RPMI7951 (cell line): ENCODE data around the gene ESRRA. TPM values are rescaled to one million over a fixed set of nuclear protein-coding genes. Genes with fewer than 3 reads are reported as not detected.

Experiments used
- total RNA-seq: library from RNA; depleted of rRNA; stranded (reverse); fragments of >200 nt; shearing (Covaris generic); gene quantifications from 2 replicates; pipeline ENCODE4 v1.2.3, GENCODE V29; 2014; rRNA removed

ESRRA gene
- total RNA-seq, 1 experiment from 2014 or later, result 7.4 TPM

Other genes starting within 250 kb of the ESRRA start
- 36.7 and 43.3 TPM in 2 replicates for gene MACROD1, start 139.4 kb upstream of the ESRRA start, total RNA-seq
- gene STIP1, start 119.4 kb upstream of the ESRRA start, total RNA-seq, result 306 and 321 TPM in 2 replicates
- 25.9 and 29.1 TPM in 2 replicates for gene FERMT3, start 98.8 kb upstream of the ESRRA start, total RNA-seq
- gene TRPT1, start 79.3 kb upstream of the ESRRA start, total RNA-seq, result 67.2 and 79.8 TPM in 2 replicates
- gene NUDT22, start 79.2 kb upstream of the ESRRA start, total RNA-seq, result 59.7 and 90.2 TPM in 2 replicates
- gene DNAJC4, start 75.0 kb upstream of the ESRRA start, total RNA-seq, result 17.2 and 23.7 TPM in 2 replicates
- 45.7 and 51.3 TPM in 2 replicates for gene VEGFB, start 70.9 kb upstream of the ESRRA start, total RNA-seq
- 76.3 and 109 TPM in 2 replicates for gene FKBP2, start 64.4 kb upstream of the ESRRA start, total RNA-seq
- 418 and 531 TPM in 2 replicates for gene PPP1R14B, start 58.6 kb upstream of the ESRRA start, total RNA-seq
- 48.1 and 60.4 TPM in 2 replicates for gene PLCB3, start 54.0 kb upstream of the ESRRA start, total RNA-seq
- gene BAD, start 20.9 kb upstream of the ESRRA start, total RNA-seq, result 121 and 165 TPM in 2 replicates
- gene GPR137, start 19.7 kb upstream of the ESRRA start, total RNA-seq, result 25.9 and 26.8 TPM in 2 replicates
- not detected in 2 replicates for gene KCNK4, start 14.2 kb upstream of the ESRRA start, total RNA-seq
- 0.68 and 1.7 TPM in 2 replicates for gene CATSPERZ, start 5.2 kb upstream of the ESRRA start, total RNA-seq
- 434 and 545 TPM in 2 replicates for gene TRMT112, start 12.0 kb downstream of the ESRRA start, total RNA-seq
- gene PRDX5, start 12.6 kb downstream of the ESRRA start, total RNA-seq, result 245 and 355 TPM in 2 replicates
- gene CCDC88B, start 34.7 kb downstream of the ESRRA start, total RNA-seq, result 1.2 and 2.8 TPM in 2 replicates
- gene RPS6KA4, start 53.6 kb downstream of the ESRRA start, total RNA-seq, result 20.8 and 35.0 TPM in 2 replicates